ENCODE results near the gene MRPL21.
"Not testable (repeated sequence)": the region's sequence is repeated elsewhere in the genome, so short reads cannot be mapped to it uniquely, and the experiment has no call there.

MRPL21 gene

DNA sequence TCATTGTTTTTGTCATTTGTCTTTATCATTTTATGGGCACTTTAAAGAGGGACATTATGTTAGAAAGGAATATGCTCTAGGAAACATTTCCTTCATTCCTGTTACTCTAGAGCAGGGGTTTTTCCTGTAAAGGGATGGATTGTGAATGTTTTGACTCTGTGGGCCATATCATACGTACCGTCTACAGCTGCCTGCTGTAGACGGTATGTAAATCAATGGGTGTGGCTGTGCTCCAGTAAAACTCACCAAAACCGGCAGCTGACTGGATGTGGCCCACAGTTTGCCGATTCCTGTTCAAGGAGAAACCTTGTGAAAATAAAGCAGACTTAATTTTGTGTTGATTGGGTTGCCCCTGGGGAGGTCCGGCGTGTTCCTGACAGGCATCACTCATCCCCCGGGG, 7.3 kb upstream of the MRPL21 start:
- no peak for DNase-seq (ENCODE audit: low read depth in 2 of 2)

DNA sequence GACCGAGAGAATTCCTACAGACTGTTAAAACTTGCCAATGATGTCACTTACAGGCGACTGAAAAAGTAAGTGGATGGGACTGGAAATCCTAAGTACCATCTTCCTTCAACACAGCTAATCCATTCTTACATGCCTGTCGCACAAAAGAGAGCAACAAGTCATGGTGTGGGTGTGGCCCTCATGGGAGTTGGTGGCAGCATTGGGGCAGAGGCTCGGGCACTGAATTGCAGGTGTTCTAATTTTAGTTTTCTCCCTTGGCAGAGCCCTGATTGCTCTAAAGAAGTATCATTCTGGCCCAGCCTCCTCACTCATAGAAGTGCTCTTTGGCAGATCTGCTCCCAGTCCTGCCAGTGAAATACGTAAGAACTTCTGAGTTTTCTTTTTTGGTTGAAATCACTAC, 4.6 kb upstream of the MRPL21 start:
- no peak for DNase-seq (ENCODE audit: low read depth in 2 of 2)

DNA sequence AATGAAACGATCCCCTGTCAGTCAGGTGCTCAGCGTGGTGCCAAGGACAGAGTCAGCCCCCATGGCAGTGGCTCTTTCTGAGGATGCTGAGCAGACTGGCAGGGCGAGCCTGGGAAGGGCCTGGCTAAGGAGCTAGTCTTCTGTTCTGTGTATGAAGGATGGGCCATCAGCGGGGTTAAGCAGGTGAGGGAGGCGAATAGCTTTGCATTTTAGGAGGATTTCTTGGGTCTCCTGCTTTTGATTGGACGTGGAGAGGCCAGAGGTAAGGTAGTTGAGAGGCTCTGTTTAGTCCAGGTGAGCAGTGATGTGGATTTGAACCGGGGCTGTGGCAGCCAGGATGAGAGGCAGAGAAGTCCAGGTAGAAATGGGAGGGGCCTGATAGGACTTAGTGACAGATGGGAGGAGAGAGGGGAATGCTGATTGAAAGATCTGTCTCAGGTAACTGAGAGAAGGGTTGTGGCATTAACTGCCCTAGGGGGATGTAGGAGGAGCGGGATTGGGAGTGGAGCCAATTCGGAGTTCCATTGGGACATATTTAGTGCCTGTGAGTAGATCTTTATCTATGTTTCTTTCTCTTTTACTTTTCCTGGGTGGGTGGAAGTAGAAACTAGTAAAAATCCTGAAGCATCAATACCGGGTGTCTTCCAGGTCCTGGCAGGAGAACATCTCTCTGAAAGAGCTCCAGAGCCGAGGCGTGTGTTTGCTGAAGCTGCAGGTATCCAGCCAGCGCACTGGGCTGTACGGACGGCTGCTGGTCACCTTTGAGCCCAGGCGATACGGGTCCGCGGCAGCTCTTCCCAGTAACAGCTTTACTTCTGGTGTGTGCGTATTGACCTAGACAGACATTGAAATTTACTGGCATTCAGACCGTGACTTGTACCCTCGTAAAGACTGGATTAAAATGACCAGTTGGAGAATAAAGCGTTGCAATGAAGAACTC, 2.1 kb upstream of the MRPL21 start:
- DNase-seq (ENCODE audit: low read depth in 2 of 2), result no peak

DNA sequence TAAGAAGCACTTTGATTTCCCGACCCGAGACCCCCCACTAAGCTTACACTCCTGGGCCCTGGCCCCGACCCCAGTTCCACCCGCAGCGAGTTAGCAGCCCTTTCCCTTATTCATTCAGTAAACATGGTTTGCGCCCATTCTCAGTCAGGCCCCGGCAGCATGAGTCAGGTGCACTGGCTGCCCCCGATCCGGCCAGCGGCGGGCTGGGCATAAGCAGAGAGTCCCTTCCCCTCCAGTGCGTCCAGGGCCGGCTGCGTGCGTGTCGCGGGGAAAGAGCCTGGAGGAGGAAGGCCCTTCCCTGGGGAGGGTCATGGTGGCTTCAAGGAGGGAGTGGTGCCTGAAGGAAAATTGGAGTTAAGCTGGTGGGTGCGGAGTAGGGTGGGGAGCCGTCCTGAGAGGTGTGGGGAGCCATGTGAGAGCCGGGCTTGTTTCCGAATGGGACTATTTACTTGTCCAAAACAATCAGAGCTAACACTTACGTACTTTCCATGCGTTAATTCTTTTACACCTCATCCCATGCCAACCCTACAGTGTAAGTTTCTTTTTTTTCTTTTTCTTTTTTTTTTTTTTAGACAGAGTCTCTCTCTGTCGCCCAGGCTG, 716 bp upstream of the MRPL21 start:
- DNase-seq (ENCODE audit: low read depth in 2 of 2), result peak; percentile 6 to 10

DNA sequence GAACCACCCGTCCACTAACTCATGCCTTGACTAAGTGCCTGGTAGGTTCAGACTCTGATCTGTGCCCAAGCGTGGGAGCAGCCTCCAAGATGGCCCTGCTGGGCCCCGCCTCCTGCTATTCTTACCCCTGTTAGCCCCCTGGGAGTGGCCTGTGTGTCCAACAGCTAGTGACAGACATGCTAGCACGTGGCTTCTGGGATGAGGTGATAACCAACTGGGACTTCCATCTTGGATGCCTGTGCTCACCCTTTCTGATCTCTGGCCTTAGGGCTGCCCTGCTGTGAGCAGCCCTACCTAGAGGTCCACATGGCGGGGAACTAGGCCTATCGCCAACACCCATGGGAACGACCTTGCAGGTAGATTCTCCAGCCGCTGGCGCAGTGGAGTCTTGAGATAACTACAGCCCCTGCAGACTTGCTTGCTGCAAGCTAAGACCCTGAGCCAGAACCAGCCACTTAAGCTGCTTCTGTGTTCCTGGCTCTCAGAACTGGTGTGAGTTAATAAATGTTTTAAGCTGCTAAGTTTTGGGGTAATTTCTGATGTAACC, 2.7 kb downstream of the MRPL21 start:
- DNase-seq (ENCODE audit: low read depth in 2 of 2), result no peak

DNA sequence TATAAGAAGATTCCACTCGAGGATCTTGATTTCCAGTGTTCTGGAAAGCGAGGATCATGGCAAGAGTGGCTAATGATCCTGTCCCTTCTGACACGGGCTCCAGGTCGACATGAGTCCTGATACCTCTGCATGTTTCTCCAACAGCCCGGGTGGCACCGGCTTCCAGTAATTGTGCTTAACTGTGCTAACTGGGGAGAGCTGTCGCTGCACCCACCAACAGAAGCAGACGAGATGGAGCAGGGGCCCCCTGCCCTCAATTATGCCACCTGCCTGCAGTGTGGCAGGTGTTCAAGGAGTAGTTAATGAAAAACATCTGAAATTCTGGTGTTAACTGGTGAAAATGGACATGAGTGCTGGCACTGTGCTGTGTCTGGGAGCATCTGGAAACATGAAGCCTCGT, 6.2 kb downstream of the MRPL21 start:
- no peak for DNase-seq (ENCODE audit: low read depth in 2 of 2)

DNA sequence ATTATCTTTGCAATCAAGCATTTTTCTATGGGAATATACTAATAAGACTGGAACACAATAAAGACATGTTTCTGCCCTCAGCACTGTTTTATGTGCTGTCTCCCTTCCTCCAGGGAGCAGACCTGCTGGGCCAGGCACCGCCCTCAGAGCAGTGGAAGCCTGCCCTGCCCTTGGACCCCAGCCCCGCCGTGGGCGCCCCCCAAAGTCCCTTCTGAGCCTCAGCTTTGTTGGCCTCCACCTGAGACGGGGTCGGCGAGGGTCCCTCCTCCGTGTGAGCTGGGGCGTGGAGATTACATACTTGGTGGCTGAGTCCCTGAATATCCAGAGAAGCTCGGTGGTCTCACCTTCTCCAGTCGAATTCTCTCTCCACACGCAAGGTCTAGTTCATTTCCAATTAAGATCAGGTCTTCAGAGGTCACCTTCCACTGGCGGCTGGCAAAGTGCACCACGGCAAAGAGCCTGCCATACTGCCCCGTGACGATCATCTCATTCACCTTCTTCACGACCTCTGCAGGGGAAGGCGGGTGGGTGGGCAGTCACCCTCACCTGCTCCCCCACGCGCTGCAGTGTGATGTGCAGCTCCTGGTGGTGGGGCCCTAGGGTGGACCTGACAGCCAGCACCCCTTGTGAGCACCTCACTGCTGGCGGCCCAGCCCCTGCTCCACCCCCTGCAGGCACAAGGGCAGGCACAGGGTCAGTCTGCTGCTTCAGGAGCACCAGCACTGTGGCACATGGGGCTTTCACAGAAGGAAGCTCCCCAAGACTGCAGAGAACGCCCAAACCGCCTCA, 7.3 kb downstream of the MRPL21 start:
- no peak for DNase-seq (ENCODE audit: low read depth in 2 of 2)

- DNase-seq (ENCODE audit: low read depth in 2 of 2), result no peak
These were observed 10.3 kb downstream of the MRPL21 start for GRCh38 chr11:68893282-68893681.

DNA sequence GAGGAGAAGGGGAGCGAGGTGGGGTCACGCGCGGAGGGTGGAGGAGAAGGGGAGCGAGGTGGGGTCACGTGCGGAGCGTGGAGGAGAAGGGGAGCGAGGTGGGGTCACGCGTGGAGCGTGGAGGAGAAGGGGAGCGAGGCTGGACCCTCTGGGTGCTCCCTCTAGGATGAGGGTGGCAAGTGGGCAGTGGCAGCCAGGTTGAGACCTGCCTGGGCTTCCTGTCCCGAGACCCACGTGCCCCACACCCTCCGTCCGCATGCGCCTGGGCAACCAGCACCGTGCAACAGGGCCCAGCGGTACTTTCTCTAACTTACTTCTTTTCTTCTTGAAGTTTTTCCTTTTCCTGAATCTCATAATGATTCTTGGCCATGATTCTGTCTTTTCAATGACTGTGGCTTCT, 11.1 kb downstream of the MRPL21 start:
- no peak for DNase-seq (ENCODE audit: low read depth in 2 of 2)

- no peak for DNase-seq (ENCODE audit: low read depth in 2 of 2)
These were observed 12.2 kb downstream of the MRPL21 start for GRCh38 chr11:68891351-68891948.

DNA sequence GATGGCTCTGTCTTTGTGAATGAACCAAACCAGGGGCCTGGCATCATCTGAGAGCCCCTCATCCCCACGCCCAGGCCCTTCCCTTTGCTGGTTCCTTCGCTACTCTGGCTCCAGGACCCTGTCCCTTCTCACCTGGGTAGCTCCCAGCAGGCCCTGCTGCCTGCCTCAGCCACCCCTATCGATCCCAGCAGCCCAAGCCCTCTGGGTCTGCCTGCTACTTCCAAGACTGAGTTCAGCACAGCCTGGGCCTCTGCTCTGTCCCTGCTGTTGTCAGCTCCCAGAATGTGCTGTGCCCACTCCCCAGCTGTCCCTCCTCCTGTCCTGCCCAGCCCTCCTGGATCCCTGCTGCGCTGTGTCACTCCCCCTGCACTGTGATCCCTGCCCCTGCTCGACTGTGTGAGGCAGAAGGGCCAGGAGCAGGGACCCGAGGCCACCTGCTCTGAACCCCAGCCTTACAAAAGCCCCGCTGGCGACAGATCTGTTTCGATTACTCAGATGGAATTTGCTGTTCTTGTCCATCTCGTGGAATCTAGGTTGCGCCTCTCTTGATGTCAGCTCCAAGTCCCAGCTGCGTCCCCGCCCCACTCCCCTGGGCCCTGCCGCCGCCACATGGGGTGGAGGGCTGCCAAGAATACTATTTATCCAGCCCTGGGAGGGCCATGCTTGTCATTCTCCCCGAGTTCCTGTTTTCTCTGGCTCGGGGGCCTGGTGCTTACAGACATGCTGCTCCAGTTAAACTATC, 13.0 kb downstream of the MRPL21 start:
- DNase-seq (ENCODE audit: low read depth in 2 of 2), result no peak

- peak in 1 of 2 donors; percentile 4 for DNase-seq (ENCODE audit: low read depth in 2 of 2)
These were observed 13.6 kb downstream of the MRPL21 start for GRCh38 chr11:68889948-68890446.

GRCh38 chr11:68884827-68885226, 18.8 kb downstream of the MRPL21 start:
- DNase-seq (ENCODE audit: low read depth in 2 of 2), result not testable (repeated sequence)

GRCh38 chr11:68882391-68882790, 21.2 kb downstream of the MRPL21 start:
- DNase-seq (ENCODE audit: low read depth in 2 of 2), result no peak

GRCh38 chr11:68881320-68881719, 22.3 kb downstream of the MRPL21 start:
- DNase-seq (ENCODE audit: low read depth in 2 of 2), result no peak

DNA sequence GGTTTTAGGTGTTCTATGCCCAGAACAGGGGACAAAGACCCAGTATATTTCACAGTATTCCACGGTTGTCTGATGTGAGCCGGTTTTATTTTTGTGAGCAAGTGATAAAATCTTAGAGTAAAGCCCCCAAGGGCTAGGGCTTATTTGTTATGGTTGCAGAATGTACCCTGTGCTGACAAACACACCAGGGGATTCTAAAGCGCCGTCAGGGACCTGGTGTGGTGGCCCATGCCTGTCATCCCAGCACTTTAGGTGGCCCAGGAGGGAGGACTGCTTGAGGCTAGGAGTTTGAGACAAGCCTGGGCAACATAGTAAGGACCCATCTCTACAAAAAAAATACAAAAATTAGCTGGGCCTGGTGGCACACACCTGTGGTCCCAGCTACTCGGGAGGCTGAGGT, 22.8 kb downstream of the MRPL21 start:
- DNase-seq (ENCODE audit: low read depth in 2 of 2), result no peak

GRCh38 chr11:68878022-68878421, 25.6 kb downstream of the MRPL21 start:
- no peak for DNase-seq (ENCODE audit: low read depth in 2 of 2)

- DNase-seq (ENCODE audit: low read depth in 2 of 2), result no peak
These were observed 31.2 kb downstream of the MRPL21 start for GRCh38 chr11:68872216-68873003.

DNA sequence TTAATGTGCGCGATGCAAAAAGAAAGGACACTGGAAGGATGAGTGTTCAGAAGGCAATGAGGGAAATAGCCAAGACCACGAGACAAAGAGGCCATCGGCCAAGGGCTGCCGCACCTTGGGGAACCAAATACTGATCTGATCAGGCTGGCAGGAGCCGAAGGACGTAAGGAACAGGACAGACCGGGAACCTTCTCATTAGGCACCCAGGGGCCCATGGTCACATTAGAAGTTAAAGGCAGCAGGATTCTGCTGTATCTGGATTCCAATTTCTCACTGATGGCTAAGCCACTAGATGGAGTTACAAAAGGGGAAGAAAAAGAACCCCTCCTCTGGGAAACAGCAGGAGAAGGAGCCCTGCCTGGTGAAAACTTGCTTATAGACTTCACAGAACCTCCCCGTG, 33.2 kb downstream of the MRPL21 start:
- DNase-seq (ENCODE audit: low read depth in 2 of 2), result no peak

DNA sequence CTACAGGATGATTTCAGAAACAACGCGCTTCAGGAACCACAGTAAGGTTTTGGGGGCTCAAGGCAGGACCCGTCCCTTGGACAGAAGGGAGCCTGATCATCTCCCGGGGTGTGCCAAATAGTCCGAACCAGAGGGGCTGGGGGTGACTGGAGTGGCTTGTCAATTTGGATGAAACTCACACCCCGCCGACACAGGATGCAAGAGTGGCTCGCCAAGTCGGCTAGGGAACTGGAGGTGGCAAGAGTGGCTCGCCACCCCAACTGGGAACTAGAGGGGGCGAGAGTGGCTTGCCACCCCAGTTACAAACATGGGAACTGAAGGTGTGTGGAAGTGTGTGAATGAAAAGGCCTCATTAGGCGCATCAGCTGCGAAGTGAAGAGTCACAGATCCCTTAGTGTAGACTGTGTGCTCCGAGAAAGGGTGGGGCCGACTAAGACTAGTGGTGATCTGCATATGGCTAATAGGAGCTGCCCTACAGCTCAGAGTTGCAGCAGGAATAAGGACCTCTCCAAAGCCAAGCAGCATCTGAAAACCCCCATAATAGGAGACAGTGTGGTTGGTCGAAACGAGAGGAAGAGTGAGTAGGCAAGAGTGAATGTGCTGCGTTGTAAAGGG, 35.3 kb downstream of the MRPL21 start:
- DNase-seq (ENCODE audit: low read depth in 2 of 2), result no peak

Measured in stimulated activated CD8-positive, alpha-beta memory T cell treated with anti-CD3 and anti-CD28 coated beads, Interleukin-2, amount 100 ng/mL, for 48 hours (primary cell).